Smooth muscle cell of trachea (primary cell): ENCODE data around the gene SLC17A5. TPM values are rescaled to one million over a fixed set of nuclear protein-coding genes. Genes with fewer than 3 reads are reported as not detected.

Experiments used
- total RNA-seq: library from RNA; depleted of rRNA; stranded (reverse); fragments of >200 nt; gene quantifications from 2 replicates; pipeline ENCODE4 v1.2.1, GENCODE V29; 2014

The SLC17A5 gene
- 38.4 and 38.5 TPM in 2 replicates for total RNA-seq

GRCh38 chr6:73653571-73654424 is at the start of gene SLC17A5:
Gene SLC17A5 (minus strand): TSS chr6:73653992. CDS start chr6:73653886, 106 bp downstream.

GRCh38 chr6:73695619-73696421 is 42.0 kb upstream of the SLC17A5 start, which contains the start of gene CD109:
Gene CD109 (plus strand): TSS chr6:73696203. CDS start chr6:73696216, 13 bp downstream.

Other genes starting within 250 kb of the SLC17A5 start
- 4.1 and 6.5 TPM in 2 replicates for gene CGAS, start 201.7 kb downstream of the SLC17A5 start, total RNA-seq
- gene MTO1, start 192.3 kb downstream of the SLC17A5 start, total RNA-seq: 34.6 and 36.4 TPM in 2 replicates
- gene EEF1A1, start 133.0 kb downstream of the SLC17A5 start, total RNA-seq: 22,917 and 30,892 TPM in 2 replicates
- gene CD109, start 42.2 kb upstream of the SLC17A5 start, total RNA-seq: 34.1 and 98.2 TPM in 2 replicates